Progenitor cell of endocrine pancreas (in vitro differentiated cells): ENCODE results near the gene HIGD2A. TPM values are rescaled to one million over a fixed set of nuclear protein-coding genes. Genes with fewer than 3 reads are reported as not detected.

Experiments used
- DNase-seq: peaks from one replicate; pipeline ENCODE4 v3.0.0; 2021; ENCODE audit warnings: low spot score; ENCODE audit not compliant: unreplicated experiment
- H3K27ac Mint-ChIP-seq: 2 replicates; pipeline ENCODE4 v1.8.0; 2021; ENCODE audit warnings: mild to moderate bottlenecking, moderate library complexity, mixed read lengths
- H3K27me3 Mint-ChIP-seq: 2 replicates; pipeline ENCODE4 v1.8.0; 2021; ENCODE audit warnings: mixed read lengths
- H3K36me3 Mint-ChIP-seq: 2 replicates; pipeline ENCODE4 v1.8.0; 2022; ENCODE audit warnings: mixed read lengths; ENCODE audit not compliant: insufficient read depth
- H3K4me1 Mint-ChIP-seq: 2 replicates; pipeline ENCODE4 v1.8.0; 2021; ENCODE audit warnings: low read depth, mixed read lengths
- H3K4me3 Mint-ChIP-seq: 2 replicates; pipeline ENCODE4 v1.8.0; 2021; ENCODE audit warnings: low read depth, mild to moderate bottlenecking, moderate library complexity, mixed read lengths
- H3K9me3 Mint-ChIP-seq: 2 replicates; pipeline ENCODE4 v1.8.0; 2021; ENCODE audit warnings: low read depth, mixed read lengths
- total RNA-seq: library from RNA; stranded (reverse); gene quantifications from 2 replicates; pipeline ENCODE4 v1.2.1, GENCODE V29; 2021
- TF ChIP-seq, protein P1 (sequence below): fragments of 200-600 bp; sonication (generic); IDR thresholded peaks from one replicate; pipeline ENCODE4 v1.5.0; 2021; ENCODE audit warnings: antibody characterized with exemption, mild to moderate bottlenecking; ENCODE audit not compliant: unreplicated experiment

Gene HIGD2A
- total RNA-seq, 1 donor from 2014 or later = 96.8 TPM

DNA sequence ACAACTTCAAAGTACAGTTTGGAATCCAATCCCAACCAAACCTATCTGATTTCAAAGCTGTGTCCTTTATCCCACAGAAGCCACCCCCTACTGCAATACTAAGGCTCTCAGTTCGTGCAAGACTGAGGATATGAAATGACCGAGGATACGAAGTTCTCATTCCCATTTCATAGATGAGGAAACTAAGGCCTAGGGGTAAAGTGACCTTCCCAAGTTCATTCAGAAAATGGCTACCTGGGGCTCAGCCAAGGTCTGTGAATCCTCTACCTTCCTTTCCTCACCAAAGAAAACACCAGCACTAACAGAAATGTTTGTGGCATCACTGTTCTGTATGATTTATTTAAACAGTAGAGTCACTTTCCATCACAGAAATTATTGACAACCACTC, 32.4 kb upstream of the HIGD2A start:
- H3K4me1 Mint-ChIP-seq = peaks cover 5% of the 10 kb centered on the region
- no peaks in the 10 kb centered on the region for H3K27me3 Mint-ChIP-seq
- no peak overlapping the region for H3K27ac Mint-ChIP-seq
- TF ChIP-seq, protein P1, sequence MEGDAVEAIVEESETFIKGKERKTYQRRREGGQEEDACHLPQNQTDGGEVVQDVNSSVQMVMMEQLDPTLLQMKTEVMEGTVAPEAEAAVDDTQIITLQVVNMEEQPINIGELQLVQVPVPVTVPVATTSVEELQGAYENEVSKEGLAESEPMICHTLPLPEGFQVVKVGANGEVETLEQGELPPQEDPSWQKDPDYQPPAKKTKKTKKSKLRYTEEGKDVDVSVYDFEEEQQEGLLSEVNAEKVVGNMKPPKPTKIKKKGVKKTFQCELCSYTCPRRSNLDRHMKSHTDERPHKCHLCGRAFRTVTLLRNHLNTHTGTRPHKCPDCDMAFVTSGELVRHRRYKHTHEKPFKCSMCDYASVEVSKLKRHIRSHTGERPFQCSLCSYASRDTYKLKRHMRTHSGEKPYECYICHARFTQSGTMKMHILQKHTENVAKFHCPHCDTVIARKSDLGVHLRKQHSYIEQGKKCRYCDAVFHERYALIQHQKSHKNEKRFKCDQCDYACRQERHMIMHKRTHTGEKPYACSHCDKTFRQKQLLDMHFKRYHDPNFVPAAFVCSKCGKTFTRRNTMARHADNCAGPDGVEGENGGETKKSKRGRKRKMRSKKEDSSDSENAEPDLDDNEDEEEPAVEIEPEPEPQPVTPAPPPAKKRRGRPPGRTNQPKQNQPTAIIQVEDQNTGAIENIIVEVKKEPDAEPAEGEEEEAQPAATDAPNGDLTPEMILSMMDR = no peak
- H3K36me3 Mint-ChIP-seq = peaks cover 24% of the 10 kb centered on the region
- no peak overlapping the region for H3K4me3 Mint-ChIP-seq
- no peak for DNase-seq
- H3K9me3 Mint-ChIP-seq = no peaks in the 10 kb centered on the region

DNA sequence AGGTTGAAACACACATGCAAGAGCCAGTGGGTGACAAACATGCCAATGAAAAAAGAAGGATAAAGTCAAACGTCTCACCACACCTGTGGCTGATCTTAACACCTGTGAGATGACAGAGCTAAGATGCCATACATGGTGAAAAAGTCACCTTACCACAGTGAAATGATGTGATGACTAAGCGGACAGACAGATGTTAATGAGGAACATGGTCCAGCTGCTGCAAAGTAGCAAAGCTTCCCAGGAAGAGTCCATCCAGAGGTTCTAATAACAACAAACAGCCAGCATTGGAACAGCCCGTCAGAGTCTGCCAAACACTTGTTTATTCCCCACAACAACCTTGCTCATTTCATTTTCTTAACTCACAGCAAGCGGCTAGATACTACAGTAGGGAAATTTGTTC, 28.9 kb upstream of the HIGD2A start:
- H3K9me3 Mint-ChIP-seq = no peaks in the 10 kb centered on the region
- TF ChIP-seq, protein P1 = no peak
- H3K4me1 Mint-ChIP-seq = peaks cover 5% of the 10 kb centered on the region
- DNase-seq = no peak
- H3K27ac Mint-ChIP-seq = peak overlapping the region; percentile 33
- peaks cover 15% of the 10 kb centered on the region for H3K36me3 Mint-ChIP-seq
- H3K4me3 Mint-ChIP-seq = peak overlapping the region; percentile 65
- H3K27me3 Mint-ChIP-seq = peaks cover 24% of the 10 kb centered on the region

DNA sequence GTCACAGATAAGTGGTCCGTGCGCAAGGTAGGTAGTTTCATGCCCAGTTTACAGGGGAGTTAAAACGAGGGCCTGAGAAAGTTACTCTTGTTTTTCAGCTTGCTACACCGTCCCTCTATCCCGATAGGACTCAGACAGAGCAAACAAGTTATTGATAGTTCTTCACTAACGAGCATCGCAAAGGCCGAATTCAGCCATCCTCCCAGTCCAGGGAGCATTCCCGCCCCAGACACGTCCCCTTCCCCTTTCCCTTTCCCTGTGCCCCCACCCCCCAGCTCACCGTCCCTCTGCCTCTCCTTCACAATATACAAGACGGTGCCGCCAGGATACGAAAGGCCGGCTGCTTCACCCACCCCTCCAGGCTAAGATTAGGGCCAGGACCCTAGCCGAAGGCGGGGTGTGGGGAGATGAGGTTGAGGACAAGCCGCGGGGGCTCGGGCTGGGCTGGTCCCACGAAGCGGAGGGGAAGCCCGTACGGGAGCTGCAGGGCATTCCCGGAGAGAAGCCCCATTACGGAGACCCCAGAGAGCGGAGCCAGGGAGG, 27.6 kb upstream of the HIGD2A start:
- Mint-ChIP-seq H3K36me3 (peaks cover 12% of the 10 kb centered on the region), H3K27ac (peak overlapping the region; percentile 99), H3K4me1 (peaks cover 5% of the 10 kb centered on the region), H3K9me3 (no peaks in the 10 kb centered on the region), H3K27me3 (peaks cover 27% of the 10 kb centered on the region), H3K4me3 (peak overlapping the region; percentile 99)
- TF ChIP-seq, protein P1 = no peak
- DNase-seq = peak; percentile 24

DNA sequence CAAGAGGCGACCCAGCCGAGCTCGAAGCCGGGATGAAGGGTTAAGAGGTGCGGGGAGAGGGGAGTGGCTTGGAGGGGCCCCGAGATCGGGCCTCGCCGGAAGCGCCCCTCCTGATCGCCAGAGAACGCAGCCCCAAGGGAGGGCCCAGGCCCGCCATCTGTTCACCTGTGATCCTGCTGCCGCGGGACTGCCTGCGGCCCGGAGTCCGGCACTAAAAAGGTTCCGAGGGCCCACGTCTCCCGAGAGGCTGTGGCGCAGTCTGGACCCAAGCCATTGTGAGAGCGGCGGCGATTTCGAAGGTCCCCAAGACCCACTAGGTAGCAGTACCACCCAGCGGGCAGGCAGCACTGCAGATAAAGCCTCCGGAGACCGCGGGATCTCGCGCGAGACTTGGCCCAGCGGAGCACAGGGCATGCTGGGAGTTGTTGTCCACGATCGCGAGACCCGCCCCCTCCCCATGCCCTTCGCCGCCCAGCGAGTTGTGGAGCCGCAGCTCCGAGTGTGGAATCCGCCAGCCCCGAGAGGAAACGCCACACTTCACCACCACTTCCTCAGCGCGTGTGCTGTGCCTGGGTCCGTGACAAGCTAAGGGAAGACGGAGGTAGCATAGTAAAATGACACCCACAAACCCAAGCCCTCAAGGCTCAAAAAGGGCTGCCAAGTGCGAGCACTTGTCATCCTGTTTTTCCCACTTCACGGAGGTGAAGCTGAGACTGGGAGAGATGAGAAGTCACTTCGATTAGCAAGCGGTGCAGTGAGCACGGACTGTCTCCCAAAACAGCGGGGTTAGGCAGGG, 26.9 kb upstream of the HIGD2A start, which contains the start of gene KIAA1191:
Gene KIAA1191 (minus strand): TSS at position 328 of the 796 bp plus-strand sequence. CDS start 2,256 bp downstream, outside the sequence.
- Mint-ChIP-seq H3K9me3 (no peaks in the 10 kb centered on the region), H3K4me3 (peak within 1 kb of the TSS; percentile 99), H3K4me1 (peaks cover 5% of the 10 kb centered on the region), H3K27me3 (peaks cover 29% of the 10 kb centered on the region), H3K36me3 (peaks cover 11% of the 10 kb centered on the region), H3K27ac (peak within 1 kb of the TSS; percentile 99)
- peak; percentile 79 for DNase-seq
- TF ChIP-seq, protein P1 = no peak

DNA sequence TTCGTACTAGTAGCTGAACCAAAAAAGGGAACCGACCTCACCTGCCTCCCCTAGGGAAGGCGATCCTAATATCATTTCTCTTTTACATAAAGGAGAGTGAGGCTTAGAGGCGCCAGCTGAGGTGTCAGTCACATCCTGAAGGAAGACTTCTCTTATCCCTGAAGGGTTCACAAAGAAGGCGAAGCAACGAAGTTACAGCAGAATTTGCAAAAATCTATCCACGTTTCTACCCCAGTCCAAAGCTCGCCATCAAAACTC, 26.4 kb upstream of the HIGD2A start:
- H3K4me1 Mint-ChIP-seq = peaks cover 5% of the 10 kb centered on the region
- peak overlapping the region; percentile 99 for H3K4me3 Mint-ChIP-seq
- H3K27ac Mint-ChIP-seq = no peak overlapping the region
- no peak for DNase-seq
- TF ChIP-seq, protein P1 = no peak
- H3K27me3 Mint-ChIP-seq = peaks cover 31% of the 10 kb centered on the region
- no peaks in the 10 kb centered on the region for H3K9me3 Mint-ChIP-seq
- H3K36me3 Mint-ChIP-seq = peaks cover 10% of the 10 kb centered on the region
